Raji (cell line): ENCODE data around the gene VPS35L.

Experiments used
- POLR2A ChIP-seq: IDR thresholded peaks from 2 replicates; pipeline ENCODE4 v1.6.1; 2011; ENCODE audit warnings: low read depth, low read length, control low read depth; ENCODE audit not compliant: insufficient read depth

The VPS35L gene

DNA sequence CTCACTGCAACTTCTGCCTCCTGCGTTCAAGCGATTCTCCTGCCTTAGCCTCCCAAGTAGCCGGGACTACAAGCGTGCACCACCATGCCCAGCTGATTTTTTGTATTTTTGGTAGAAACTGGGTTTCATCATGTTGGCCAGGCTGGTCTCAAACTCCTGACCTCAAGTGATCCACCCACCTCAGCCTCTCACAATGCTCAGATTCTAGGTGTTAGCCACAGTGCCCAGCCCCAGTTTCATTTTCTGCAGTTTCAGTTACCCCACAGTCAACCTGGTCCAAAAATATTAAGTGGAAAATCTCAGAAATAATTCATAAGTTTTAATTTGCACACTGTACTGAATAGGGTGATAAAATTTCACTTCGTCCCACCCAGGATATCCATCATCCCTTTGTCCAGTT, 133.8 kb downstream of the VPS35L start:
- TF ChIP-seq POLR2A, result no peak

DNA sequence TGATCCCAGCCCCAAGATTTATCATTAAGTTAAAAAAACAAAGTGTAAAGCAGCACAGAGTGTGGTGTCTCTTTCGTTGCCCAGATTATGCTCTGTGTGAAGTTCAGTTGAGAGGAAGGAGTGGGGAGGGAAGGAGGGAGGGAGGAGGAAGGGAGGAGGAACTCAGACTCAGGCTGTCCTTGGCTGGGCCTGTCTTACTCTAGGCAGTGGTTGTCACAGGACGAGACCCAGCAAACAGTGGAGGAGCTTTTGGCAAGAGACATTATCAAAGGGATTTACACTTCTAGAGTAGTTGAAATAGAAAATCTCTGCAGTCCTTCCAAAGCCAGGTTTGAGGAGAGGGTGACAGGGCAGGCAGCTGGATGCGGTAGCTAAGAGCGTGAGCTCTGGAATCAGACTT, 134.7 kb downstream of the VPS35L start:
- TF ChIP-seq POLR2A, result no peak

DNA sequence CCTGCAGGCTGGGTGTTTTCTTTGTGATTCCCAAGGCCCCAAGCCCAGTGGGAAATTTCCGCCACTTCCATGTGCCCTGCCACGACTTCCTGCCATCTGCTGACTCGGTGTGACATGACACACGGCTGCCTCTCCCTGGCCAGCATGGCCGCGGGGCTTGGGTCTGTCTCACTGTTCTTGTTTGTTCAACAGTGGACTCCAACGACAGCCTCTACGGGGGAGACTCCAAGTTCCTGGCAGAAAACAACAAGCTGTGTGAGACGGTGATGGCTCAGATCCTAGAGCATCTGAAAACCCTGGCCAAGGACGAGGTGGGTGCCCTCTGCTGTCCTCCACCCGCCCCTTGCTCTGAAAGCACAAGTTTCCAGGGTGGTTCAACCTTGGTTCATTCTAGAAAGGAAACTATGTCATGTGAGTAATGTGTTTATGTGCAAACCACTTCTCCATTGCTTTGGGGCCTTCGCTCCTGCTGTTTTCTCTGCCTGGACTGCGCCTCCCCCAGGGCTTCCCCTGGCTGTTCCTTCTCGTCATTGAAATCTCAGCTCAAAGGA, 135.7 kb downstream of the VPS35L start:
- TF ChIP-seq POLR2A, result no peak

DNA sequence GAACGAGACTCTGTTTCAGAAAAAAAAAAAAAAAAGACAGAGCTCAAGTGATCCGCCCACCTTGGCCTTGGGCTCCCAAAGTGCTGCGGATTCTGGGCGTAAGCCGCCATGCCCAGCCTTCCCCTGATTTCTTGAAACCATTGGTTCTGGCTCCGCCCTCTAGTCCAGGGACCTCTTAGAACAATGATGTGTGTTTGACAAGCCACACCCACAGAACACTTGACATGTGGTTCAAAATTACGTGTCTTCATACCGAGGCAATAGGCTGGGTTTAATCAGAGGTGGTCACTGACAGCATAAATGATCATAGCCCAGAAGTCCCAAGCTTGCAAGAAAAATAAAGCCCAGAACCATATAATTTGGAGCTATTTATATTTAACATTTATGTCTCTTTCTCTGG, 139.5 kb downstream of the VPS35L start:
- TF ChIP-seq POLR2A, result no peak

DNA sequence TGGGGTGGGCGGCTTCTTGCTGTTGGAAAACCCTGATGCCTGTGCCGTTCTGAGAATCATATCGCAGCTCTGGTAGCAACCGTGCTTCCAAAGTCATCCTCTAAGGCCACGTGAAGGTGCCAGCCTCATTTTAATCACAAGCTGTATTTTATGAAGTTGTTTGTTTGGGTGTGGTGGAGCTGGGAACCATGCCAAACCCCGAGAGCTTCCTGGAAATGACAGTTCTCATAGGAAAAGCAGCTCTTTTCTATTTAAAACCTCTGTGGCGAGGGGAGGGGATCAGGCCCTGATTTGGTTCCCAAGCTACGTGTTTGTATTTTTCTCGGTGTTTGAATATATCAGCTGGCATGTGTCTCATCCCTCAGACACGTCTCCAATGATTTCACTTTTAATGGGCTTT, 140.8 kb downstream of the VPS35L start:
- TF ChIP-seq POLR2A, result no peak

DNA sequence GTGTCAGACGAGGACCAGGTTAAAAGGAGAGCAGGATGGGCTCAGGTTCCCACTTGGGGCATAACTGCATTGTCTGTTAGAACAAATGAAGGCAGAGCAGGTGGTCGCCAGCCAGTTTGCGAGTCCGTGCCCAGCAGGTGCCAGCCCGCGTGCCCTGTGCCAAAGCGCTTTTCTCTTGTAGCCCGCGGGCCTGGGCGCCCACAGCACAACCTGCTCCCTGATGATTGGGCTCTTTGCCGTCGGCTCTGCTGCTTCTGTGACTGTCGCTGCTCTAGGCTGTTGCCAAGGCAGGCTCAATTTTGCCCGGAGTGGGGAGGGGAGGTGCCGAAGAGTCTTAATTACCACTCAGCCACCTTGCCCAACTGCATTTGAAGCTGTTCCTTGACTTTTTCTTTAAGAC, 141.5 kb downstream of the VPS35L start:
- no peak for TF ChIP-seq POLR2A

DNA sequence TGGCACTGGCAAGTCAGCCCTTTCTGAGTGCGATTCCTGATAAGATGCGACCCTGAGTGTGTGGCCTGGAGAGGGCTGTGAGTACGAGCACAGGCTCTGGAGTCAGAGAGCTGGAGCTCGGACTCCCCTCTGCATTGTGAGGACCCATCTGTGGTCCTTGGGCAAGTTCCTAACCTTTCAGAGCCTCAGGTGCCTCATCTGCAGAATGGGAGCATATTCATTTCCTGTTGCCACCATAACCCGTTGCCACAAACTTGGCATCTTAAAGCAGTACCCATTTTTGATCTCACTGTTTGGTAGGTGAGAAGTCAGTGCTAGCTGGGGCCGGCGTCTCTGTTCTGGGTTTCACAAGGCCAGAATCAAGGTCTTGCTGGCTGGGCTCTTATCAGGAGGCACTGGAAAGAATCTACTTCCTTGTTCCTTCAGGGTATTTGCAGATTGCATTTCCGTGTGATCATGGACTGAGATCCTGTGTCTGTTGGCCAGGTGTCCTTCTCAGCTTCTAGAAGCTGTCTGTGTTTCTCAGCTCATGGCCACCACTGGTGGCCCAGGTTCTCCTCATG, 142.3 kb downstream of the VPS35L start:
- no peak for TF ChIP-seq POLR2A

DNA sequence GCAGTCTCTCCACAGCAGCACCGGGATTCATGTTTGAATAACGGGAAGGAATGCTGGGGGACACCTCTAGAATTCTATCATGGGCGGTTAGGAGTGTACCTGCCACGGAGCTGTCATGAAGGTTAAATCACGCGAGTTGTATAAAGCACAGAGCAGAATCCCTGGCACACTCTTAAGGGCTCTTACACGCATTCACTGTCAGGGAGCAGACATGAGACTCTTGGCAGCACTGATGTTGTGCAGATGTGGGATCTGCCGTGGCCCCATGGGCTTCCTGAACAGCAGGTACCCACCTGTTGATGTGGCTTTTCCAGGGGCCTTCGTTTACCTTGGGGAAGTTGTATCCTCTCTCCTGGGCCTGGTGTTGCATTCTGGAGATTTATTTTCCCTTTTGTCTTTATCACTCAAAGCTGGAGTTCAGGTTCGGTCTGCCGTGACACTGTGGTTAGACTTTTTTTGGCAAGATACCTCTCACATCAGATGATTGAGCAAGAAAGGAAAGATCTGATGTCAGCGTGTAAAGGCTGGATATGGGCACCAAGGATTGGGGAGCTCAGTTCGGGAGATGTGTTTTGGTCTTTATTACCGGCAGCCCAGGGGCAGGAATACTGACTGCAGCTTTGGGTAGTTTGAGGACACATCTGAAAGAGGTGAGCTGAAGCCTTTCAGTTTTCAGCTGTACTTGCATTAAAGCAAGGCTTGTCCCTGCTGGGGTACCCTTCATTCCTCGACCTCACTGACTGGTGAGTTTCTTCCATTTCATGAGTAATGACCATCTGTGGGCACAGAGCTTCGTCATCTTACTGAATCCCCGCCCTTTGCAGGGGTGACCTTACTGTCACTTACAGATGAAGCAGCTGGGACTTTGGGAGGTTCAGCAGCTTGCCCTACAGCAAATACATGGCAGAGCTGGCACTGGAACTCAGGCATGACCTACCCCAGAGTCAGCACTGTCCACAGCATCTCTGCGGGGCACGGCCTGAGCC, 143.3 kb downstream of the VPS35L start:
- TF ChIP-seq POLR2A, result no peak

DNA sequence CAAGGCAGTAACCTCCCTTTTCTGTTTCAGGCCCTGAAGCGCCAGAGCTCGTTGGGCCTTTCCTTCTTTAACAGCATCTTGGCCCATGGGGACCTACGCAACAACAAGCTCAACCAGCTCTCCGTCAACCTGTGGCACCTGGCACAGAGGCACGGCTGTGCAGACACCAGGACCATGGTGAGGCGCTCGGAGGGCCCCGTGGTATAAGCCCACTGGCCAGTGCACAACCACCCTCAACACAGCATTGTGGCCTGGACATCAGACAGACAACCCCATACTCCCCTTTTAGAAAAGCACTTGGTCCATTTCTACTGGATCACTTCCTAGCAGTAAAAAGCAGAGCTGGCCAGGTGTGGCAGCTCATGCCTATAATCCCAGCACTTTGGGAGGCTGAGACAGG, 144.0 kb downstream of the VPS35L start:
- no peak for TF ChIP-seq POLR2A

DNA sequence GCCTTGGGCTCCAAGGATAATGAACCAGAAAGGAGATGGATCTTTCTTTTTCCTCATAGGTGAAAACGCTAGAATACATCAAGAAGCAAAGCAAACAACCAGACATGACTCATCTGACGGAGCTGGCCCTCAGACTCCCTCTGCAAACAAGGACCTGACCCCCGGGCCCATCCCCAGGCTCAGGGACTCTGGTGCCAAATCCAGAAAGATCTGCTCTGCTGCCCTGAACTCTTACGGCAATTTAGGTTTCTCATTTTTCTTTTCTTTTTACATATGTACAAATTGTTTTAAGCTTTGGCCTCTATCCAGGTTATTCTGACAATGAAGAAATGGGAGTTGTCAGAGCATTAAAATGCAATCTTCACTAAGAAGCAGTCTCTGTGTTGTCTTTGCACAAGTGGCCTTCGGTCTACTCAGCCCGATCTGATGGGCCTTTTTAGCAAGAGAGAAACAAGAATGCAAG, 144.8 kb downstream of the VPS35L start:
- TF ChIP-seq POLR2A, result no peak

DNA sequence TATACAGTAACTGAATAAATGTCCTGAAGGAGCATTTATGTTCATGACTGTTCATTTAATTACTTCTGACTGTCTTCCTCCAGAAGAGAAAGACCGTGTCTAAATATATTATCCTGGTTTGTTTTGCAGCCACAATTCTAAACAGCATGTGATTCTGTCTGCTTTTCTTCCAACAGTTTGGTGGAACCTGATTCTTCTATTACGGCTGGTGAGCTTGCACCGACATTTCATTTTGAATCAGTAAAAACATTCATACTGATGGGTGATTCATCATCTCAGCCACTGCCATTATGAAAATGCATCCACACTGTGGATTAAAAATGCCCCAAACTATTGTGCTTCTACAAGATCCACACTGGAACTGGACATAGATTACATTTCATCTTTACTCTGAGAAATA, 145.6 kb downstream of the VPS35L start:
- TF ChIP-seq POLR2A, result no peak

DNA sequence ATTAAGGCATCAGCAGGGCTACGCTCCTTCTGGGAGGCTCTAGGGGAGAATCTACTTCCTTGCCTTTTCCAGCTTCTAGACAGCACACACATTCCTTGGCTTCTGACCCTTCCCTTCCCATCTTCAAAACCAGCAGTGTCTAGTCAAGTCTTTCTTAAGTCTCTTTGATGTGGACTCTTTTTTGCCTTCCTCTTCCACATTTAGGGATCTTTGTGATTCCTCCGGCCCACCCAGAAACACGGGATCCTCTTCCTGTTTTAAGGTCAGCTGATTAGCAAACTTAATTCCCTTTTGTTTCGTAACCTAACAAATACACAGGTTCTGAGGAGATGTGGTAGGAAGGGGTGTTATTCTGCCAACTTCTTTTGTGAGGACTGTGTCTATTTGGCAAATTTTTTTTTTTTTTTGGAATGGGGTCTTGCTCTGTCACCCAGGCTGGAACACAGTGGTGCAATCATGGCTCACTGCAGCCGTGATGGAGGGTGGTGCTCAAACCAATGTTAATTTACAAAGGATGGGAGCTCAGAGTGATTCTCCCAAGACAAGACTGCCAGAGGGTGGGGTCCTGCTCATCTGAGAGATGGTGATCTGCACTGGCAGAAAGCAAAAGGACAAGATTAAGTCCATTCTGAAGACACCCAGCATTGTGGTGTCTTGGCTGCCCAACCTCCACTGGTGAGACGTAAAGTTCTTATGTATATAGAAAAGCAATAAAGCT, 147.8 kb downstream of the VPS35L start:
- no peak for TF ChIP-seq POLR2A

DNA sequence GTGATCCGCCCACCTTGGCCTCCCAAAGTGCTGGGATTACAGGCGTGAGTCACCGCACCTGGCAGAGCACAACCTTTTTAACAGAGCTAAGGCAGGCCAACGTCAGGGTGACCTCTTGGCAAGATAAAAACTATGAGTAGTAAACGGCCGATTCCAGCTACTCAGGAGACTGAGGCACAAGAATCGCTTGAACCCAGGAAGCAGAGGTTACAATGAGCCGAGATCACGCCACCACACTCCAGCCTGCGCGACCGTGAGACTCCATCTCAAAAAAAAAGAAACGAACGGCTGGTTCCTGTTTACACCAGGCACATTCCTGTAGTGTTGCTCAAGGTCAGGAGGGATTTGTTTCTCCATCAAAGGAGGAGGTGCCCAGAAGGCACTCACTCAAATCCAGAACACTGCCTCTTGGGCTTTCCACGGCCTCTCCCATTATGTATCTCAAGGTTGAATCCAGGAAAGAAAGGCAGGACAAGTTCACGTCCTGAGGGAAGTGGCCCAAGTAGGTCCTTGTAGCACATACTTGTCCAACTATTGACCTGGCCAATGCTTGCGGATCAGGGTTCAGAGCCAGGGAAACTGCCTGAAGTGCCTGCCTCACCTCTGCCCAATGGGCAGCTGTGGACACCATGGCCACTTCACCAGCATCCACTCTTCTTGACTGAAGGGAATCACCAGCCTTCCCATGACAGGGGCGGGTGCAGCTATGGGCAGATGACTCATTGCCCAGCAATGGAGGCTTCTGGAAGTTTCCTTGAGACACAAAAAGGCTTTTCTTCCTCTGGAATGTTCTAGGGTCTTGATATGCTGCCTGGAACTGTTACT, 149.0 kb downstream of the VPS35L start:
- TF ChIP-seq POLR2A, result no peak

DNA sequence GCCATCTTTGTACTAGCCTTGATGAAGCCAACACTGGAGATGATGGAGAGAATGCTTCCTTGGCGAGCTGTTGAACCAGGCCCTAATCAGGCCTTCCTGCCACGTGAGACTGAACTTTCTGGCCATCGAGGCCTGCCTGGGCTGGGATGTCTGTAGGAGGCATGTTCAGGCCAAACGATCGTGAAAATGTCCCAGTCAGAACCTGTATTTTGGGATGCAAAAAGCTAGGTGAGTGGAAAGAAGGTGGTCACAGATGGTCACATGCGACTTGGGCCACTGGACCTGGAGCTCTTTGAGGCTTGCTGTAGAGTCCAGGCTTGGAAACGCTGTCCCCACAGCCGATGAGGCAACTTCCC, 149.6 kb downstream of the VPS35L start:
- no peak for TF ChIP-seq POLR2A

DNA sequence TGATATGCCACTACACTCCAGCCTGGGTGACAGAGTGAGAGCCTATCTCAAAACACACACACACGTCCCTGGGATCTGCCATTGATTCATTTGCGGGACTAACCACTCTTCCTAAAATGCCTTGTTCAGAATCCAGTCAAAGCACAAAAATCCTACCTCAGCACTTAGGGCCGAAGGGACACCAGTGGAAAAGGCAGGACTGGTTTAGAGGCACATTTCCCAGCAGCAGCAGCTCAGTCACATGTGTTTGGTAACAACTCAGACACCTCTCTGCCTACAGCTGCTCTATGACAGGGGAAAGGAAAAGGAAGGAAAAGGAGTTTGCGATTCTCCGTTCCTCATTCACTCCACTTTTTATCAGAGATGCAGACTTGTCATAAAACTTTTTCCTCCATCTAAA, 150.3 kb downstream of the VPS35L start:
- TF ChIP-seq POLR2A, result no peak
